Peyer's patch (tissue), 4 donors: ENCODE results near the gene SLX4.

Experiments
- CTCF ChIP-seq, 6 experiments: fragments of 450-650 bp in 4 of 6; fragments of 200-600 bp in 2 of 6; sonication (generic) in 1 of 6; IDR thresholded peaks; one replicate each; pipeline ENCODE4 v1.5.1; 2017 to 2019; ENCODE audit warnings: antibody characterized with exemption in 6 of 6, mild to moderate bottlenecking in 3 of 6, moderate library complexity in 1 of 6
- POLR2A ChIP-seq, 2 donors: fragments of 450-650 bp; IDR thresholded peaks; one replicate each; pipeline ENCODE4 v1.5.1; 2017; ENCODE audit warnings: antibody characterized with exemption in 2 of 2, mild to moderate bottlenecking in 2 of 2, moderate library complexity in 2 of 2

- TF ChIP-seq CTCF (IDR thresholded peaks at IDR 0.05) = no peak
- no peak for TF ChIP-seq POLR2A (IDR thresholded peaks at IDR 0.05)
These were observed 30.5 kb upstream of the SLX4 start for GRCh38 chr16:3641801-3642396.
